Neural crest cell (in vitro differentiated cells): ENCODE data around the gene PROSER1. TPM values are rescaled to one million over a fixed set of nuclear protein-coding genes. Genes with fewer than 3 reads are reported as not detected.

Experiments
- DNase-seq: peaks from one replicate; pipeline ENCODE4 v3.0.0; 2021; ENCODE audit warnings: low read depth, mixed read lengths, low spot score
- H3K27ac Mint-ChIP-seq: one replicate; pipeline ENCODE4 v1.8.0; 2021; ENCODE audit warnings: mild to moderate bottlenecking, mixed read lengths; ENCODE audit not compliant: unreplicated experiment
- H3K27me3 Mint-ChIP-seq: 2 replicates; pipeline ENCODE4 v1.8.0; 2021; ENCODE audit warnings: low read depth, mild to moderate bottlenecking, mixed read lengths
- H3K36me3 Mint-ChIP-seq: 2 replicates; pipeline ENCODE4 v1.8.0; 2021; ENCODE audit warnings: low read depth, mild to moderate bottlenecking, mixed read lengths
- H3K4me1 Mint-ChIP-seq: 2 replicates; pipeline ENCODE4 v1.8.0; 2021; ENCODE audit warnings: mixed read lengths
- H3K4me3 Mint-ChIP-seq: one replicate; pipeline ENCODE4 v1.8.0; 2021; ENCODE audit warnings: mild to moderate bottlenecking, mixed read lengths
- H3K9me3 Mint-ChIP-seq: 2 replicates; pipeline ENCODE4 v1.8.0; 2021; ENCODE audit warnings: mixed read lengths
- CTCF ChIP-seq: fragments of 200-600 bp; sonication (generic); conservative IDR thresholded peaks from 2 replicates; pipeline ENCODE4 v1.5.0; 2021; ENCODE audit warnings: antibody characterized with exemption, mild to moderate bottlenecking
- total RNA-seq: library from RNA; stranded (reverse); gene quantifications from 2 replicates; pipeline ENCODE4 v1.2.1, GENCODE V29; 2021

Gene PROSER1
- total RNA-seq, 1 donor from 2014 or later, result 67.4 TPM

- Mint-ChIP-seq H3K9me3 (peaks cover 17% of the 10 kb centered on the region), H3K4me3 (no peak overlapping the region), H3K36me3 (peaks cover 33% of the 10 kb centered on the region), H3K27me3 (no peaks in the 10 kb centered on the region), H3K4me1 (peaks cover 12% of the 10 kb centered on the region), H3K27ac (no peak overlapping the region)
- DNase-seq, result no peak
- TF ChIP-seq CTCF, result no peak
These were observed 18.1 kb upstream of the PROSER1 start for GRCh38 chr13:39056018-39056417.

- peaks cover 28% of the 10 kb centered on the region for H3K36me3 Mint-ChIP-seq
- no peaks in the 10 kb centered on the region for H3K27me3 Mint-ChIP-seq
- no peak overlapping the region for H3K27ac Mint-ChIP-seq
- peaks cover 12% of the 10 kb centered on the region for H3K4me1 Mint-ChIP-seq
- H3K4me3 Mint-ChIP-seq, result no peak overlapping the region
- no peak for TF ChIP-seq CTCF
- H3K9me3 Mint-ChIP-seq, result peaks cover 12% of the 10 kb centered on the region
- DNase-seq, result no peak
These were observed 16.2 kb upstream of the PROSER1 start for GRCh38 chr13:39054112-39054511.

GRCh38 chr13:39052944-39053343, 15.1 kb upstream of the PROSER1 start:
- no peak for TF ChIP-seq CTCF
- Mint-ChIP-seq H3K27ac (no peak overlapping the region), H3K36me3 (peaks cover 20% of the 10 kb centered on the region), H3K9me3 (peaks cover 10% of the 10 kb centered on the region), H3K4me3 (no peak overlapping the region), H3K4me1 (peaks cover 12% of the 10 kb centered on the region), H3K27me3 (no peaks in the 10 kb centered on the region)
- DNase-seq, result no peak

- H3K9me3 Mint-ChIP-seq, result peaks cover 4% of the 10 kb centered on the region
- peaks cover 7% of the 10 kb centered on the region for H3K36me3 Mint-ChIP-seq
- DNase-seq, result no peak
- TF ChIP-seq CTCF, result peak; percentile 78
- no peak overlapping the region for H3K27ac Mint-ChIP-seq
- no peak overlapping the region for H3K4me3 Mint-ChIP-seq
- H3K27me3 Mint-ChIP-seq, result no peaks in the 10 kb centered on the region
- H3K4me1 Mint-ChIP-seq, result peaks cover 12% of the 10 kb centered on the region
These were observed 13.3 kb upstream of the PROSER1 start for GRCh38 chr13:39051157-39051556.

- Mint-ChIP-seq H3K4me1 (peaks cover 12% of the 10 kb centered on the region), H3K27me3 (no peaks in the 10 kb centered on the region), H3K4me3 (no peak overlapping the region), H3K9me3 (no peaks in the 10 kb centered on the region), H3K36me3 (peaks cover 3% of the 10 kb centered on the region), H3K27ac (no peak overlapping the region)
- no peak for DNase-seq
- no peak for TF ChIP-seq CTCF
These were observed 11.4 kb upstream of the PROSER1 start for GRCh38 chr13:39049274-39049673.

- no peak for DNase-seq
- no peak for TF ChIP-seq CTCF
- Mint-ChIP-seq H3K4me1 (peaks cover 12% of the 10 kb centered on the region), H3K4me3 (no peak overlapping the region), H3K27ac (no peak overlapping the region), H3K36me3 (peaks cover 3% of the 10 kb centered on the region), H3K27me3 (no peaks in the 10 kb centered on the region), H3K9me3 (no peaks in the 10 kb centered on the region)
These were observed 10.9 kb upstream of the PROSER1 start for GRCh38 chr13:39048806-39049205.
